CD4-positive, CD25-positive, alpha-beta regulatory T cell (primary cell): ENCODE results near the gene LOXL3. TPM values are rescaled to one million over a fixed set of nuclear protein-coding genes. Genes with fewer than 3 reads are reported as not detected.

Source experiments
- ATAC-seq, 2 donors: fragments of 150-1000 bp; cut with Tn5 transposase; one replicate each; pipeline ENCODE4 v1.10.0; 2021; ENCODE audit warnings: low read depth in 2 of 2, moderate number of reproducible peaks in 2 of 2, moderate library complexity in 1 of 2
- DNase-seq, 3 donors: peaks; one replicate each; pipeline versions ENCODE4 v3.0.0 to v3.0.0-alpha.2; 2012 to 2022; ENCODE audit warnings: mixed read lengths in 1 of 3
- H3K27ac ChIP-seq: one replicate; pipeline ENCODE4 v1.7.0; 2013; ENCODE audit warnings: mild to moderate bottlenecking, low read length; ENCODE audit not compliant: insufficient read depth, poor library complexity, severe bottlenecking
- H3K27me3 ChIP-seq: one replicate; pipeline ENCODE4 v1.7.0; 2013; ENCODE audit warnings: low read length; ENCODE audit not compliant: control insufficient read depth, insufficient read depth
- H3K36me3 ChIP-seq: one replicate; pipeline ENCODE4 v1.7.0; 2013; ENCODE audit warnings: mild to moderate bottlenecking, low read length, moderate library complexity; ENCODE audit not compliant: control insufficient read depth, insufficient read depth
- H3K4me1 ChIP-seq: 2 replicates; pipeline ENCODE4 v1.7.0; 2013; ENCODE audit warnings: mild to moderate bottlenecking, low read length; ENCODE audit not compliant: insufficient read depth, control insufficient read depth, poor library complexity, severe bottlenecking
- H3K4me3 ChIP-seq: one replicate; pipeline ENCODE4 v1.7.0; 2013; ENCODE audit warnings: low read depth, mild to moderate bottlenecking, low read length, moderate library complexity
- H3K9me3 ChIP-seq, 2 experiments: 1 replicate in 1 of 2; 2 replicates in 1 of 2; pipeline ENCODE4 v1.7.0; 2013; ENCODE audit warnings: low read length in 2 of 2, mild to moderate bottlenecking in 1 of 2, moderate library complexity in 1 of 2; ENCODE audit not compliant: control insufficient read depth in 2 of 2
- H3K27ac Mint-ChIP-seq, 3 donors: one replicate each; pipeline ENCODE4 v1.8.0; 2020 to 2022; ENCODE audit warnings: mild to moderate bottlenecking in 3 of 3, mixed read lengths in 3 of 3, moderate library complexity in 2 of 3
- H3K27me3 Mint-ChIP-seq: one replicate; pipeline ENCODE4 v1.8.0; 2022; ENCODE audit warnings: mild to moderate bottlenecking, mixed read lengths
- H3K36me3 Mint-ChIP-seq: one replicate; pipeline ENCODE4 v1.8.0; 2020; ENCODE audit warnings: mixed read lengths
- H3K4me1 Mint-ChIP-seq, 4 donors: one replicate each; pipeline ENCODE4 v1.8.0; 2020 to 2022; ENCODE audit warnings: mixed read lengths in 4 of 4, mild to moderate bottlenecking in 1 of 4
- H3K4me3 Mint-ChIP-seq, 4 donors: one replicate each; pipeline ENCODE4 v1.8.0; 2020 to 2022; ENCODE audit warnings: mild to moderate bottlenecking in 4 of 4, mixed read lengths in 4 of 4, moderate library complexity in 3 of 4
- H3K9me3 Mint-ChIP-seq, 7 donors: one replicate each; pipeline ENCODE4 v1.8.0; 2020 to 2022; ENCODE audit warnings: mixed read lengths in 7 of 7, mild to moderate bottlenecking in 3 of 7, moderate library complexity in 2 of 7
- polyA plus RNA-seq, 4 donors: library from polyadenylated mRNA; unstranded; fragments of 300-500 nt; fragmentation: Illumina TruSeq; gene quantifications; one replicate each; pipeline ENCODE4 v1.2.3, GENCODE V29; 2021
- total RNA-seq: library from RNA; stranded (reverse); gene quantifications from one replicate; pipeline ENCODE4 v1.2.3, GENCODE V29; 2022

The LOXL3 gene
- total and polyA plus RNA-seq, 5 donors from 2014 or later: 0.09 to 1.1 TPM; not detected in 3

DNA sequence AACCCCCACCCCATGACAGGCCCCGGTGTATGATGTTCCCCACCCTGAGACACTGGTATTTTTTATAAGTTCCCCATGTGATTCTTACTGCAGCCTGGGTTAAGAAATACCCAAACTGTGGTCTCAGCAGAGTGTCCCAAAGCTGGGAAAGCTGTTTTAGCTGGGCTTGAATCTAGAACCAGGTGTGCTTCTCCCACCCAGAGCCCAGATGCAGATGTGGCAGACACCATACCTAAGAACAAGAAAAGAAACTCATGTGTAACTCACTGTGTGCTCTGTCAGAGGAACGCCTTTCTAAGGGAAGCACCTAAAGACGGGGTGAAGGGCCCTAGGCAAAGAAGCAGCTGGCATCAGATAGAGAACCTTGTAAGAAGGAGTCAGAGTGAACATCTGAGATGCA lies 24.7 kb upstream of the LOXL3 start:
- no peak overlapping the region for H3K4me3 ChIP-seq
- no peaks in the 10 kb centered on the region for H3K36me3 ChIP-seq
- no peaks in the 10 kb centered on the region for H3K27me3 Mint-ChIP-seq
- H3K27me3 ChIP-seq: no peaks in the 10 kb centered on the region
- peaks cover 15 to 28% (median 20%) of the 10 kb centered on the region in 4 donors for H3K4me1 Mint-ChIP-seq
- ATAC-seq (no peak), DNase-seq (peak in 1 of 3 donors; percentile 40)
- H3K9me3 Mint-ChIP-seq: no peaks in the 10 kb centered on the region
- H3K4me3 Mint-ChIP-seq: no peak overlapping the region
- H3K36me3 Mint-ChIP-seq: no peaks in the 10 kb centered on the region
- H3K9me3 ChIP-seq: no peaks in the 10 kb centered on the region
- H3K27ac Mint-ChIP-seq: no peak overlapping the region
- peaks cover 16% of the 10 kb centered on the region for H3K4me1 ChIP-seq
- no peak overlapping the region for H3K27ac ChIP-seq

- DNase-seq: peak in 1 of 3 donors; percentile 65
These were observed 23.7 kb upstream of the LOXL3 start for GRCh38 chr2:74577448-74577847.

DNA sequence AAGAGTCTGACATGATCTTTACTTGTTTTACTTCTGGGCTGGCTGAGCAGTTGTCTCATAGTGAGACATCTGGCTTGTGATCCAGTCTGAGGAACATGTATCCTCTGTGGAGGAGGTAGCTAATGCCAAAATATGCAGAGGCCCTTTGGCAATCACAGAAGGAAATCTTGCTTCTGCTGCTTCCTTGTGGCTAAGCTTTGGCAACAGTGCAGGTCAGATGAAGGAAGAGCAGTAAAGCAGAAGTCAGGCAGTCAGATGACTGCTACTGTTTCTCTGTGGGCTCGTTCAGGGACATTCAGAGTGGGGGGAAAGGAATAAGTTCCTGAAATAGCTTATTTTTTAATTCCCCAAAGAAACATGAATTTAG lies 23.1 kb upstream of the LOXL3 start:
- Mint-ChIP-seq H3K27me3 (no peaks in the 10 kb centered on the region), H3K36me3 (no peaks in the 10 kb centered on the region), H3K4me3 (no peak overlapping the region), H3K9me3 (no peaks in the 10 kb centered on the region), H3K4me1 (peaks cover 15 to 27% (median 21%) of the 10 kb centered on the region in 4 donors), H3K27ac (no peak overlapping the region)
- ATAC-seq (no peak), DNase-seq (no peak)
- no peak overlapping the region for H3K4me3 ChIP-seq
- no peaks in the 10 kb centered on the region for H3K36me3 ChIP-seq
- H3K4me1 ChIP-seq: peaks cover 18% of the 10 kb centered on the region
- H3K27me3 ChIP-seq: no peaks in the 10 kb centered on the region
- no peak overlapping the region for H3K27ac ChIP-seq
- H3K9me3 ChIP-seq: no peaks in the 10 kb centered on the region

More at GRCh38 chr2:74577448-74577847, 23.7 kb upstream of the LOXL3 start:
- no peaks in the 10 kb centered on the region for H3K9me3 ChIP-seq
- H3K4me1 ChIP-seq: peaks cover 18% of the 10 kb centered on the region
- Mint-ChIP-seq H3K9me3 (no peaks in the 10 kb centered on the region), H3K36me3 (no peaks in the 10 kb centered on the region), H3K27ac (peak overlapping the region in 2 of 3 donors; percentile 29 to 45), H3K4me1 (peaks cover 15 to 27% (median 21%) of the 10 kb centered on the region in 4 donors), H3K27me3 (no peaks in the 10 kb centered on the region), H3K4me3 (no peak overlapping the region)
- H3K27ac ChIP-seq: no peak overlapping the region
- no peaks in the 10 kb centered on the region for H3K36me3 ChIP-seq
- no peaks in the 10 kb centered on the region for H3K27me3 ChIP-seq
- H3K4me3 ChIP-seq: no peak overlapping the region
- no peak for ATAC-seq

- H3K4me3 ChIP-seq: no peak overlapping the region
- no peak overlapping the region for H3K4me3 Mint-ChIP-seq
- H3K4me1 ChIP-seq: peaks cover 18% of the 10 kb centered on the region
- no peak overlapping the region for H3K27ac Mint-ChIP-seq
- no peaks in the 10 kb centered on the region for H3K36me3 ChIP-seq
- H3K9me3 Mint-ChIP-seq: no peaks in the 10 kb centered on the region
- no peaks in the 10 kb centered on the region for H3K9me3 ChIP-seq
- H3K4me1 Mint-ChIP-seq: peaks cover 15 to 27% (median 21%) of the 10 kb centered on the region in 4 donors
- ATAC-seq: no peak
- H3K27me3 ChIP-seq: no peaks in the 10 kb centered on the region
- DNase-seq: no peak
- no peaks in the 10 kb centered on the region for H3K36me3 Mint-ChIP-seq
- no peak overlapping the region for H3K27ac ChIP-seq
- H3K27me3 Mint-ChIP-seq: no peaks in the 10 kb centered on the region
These were observed 22.6 kb upstream of the LOXL3 start for GRCh38 chr2:74576211-74576862.

GRCh38 chr2:74575320-74575719 lies 21.6 kb upstream of the LOXL3 start:
- Histone ChIP-seq H3K4me3 (no peak overlapping the region), H3K9me3 (no peaks in the 10 kb centered on the region), H3K27ac (no peak overlapping the region), H3K36me3 (no peaks in the 10 kb centered on the region), H3K4me1 (peaks cover 18% of the 10 kb centered on the region), H3K27me3 (no peaks in the 10 kb centered on the region)
- H3K4me1 Mint-ChIP-seq: peaks cover 15 to 27% (median 21%) of the 10 kb centered on the region in 4 donors
- no peaks in the 10 kb centered on the region for H3K36me3 Mint-ChIP-seq
- peak overlapping the region in 1 of 3 donors; percentile 90 for H3K27ac Mint-ChIP-seq
- H3K4me3 Mint-ChIP-seq: no peak overlapping the region
- H3K27me3 Mint-ChIP-seq: no peaks in the 10 kb centered on the region
- DNase-seq (no peak), ATAC-seq (no peak)
- no peaks in the 10 kb centered on the region for H3K9me3 Mint-ChIP-seq

GRCh38 chr2:74573747-74574562 lies 20.2 kb upstream of the LOXL3 start:
- Histone ChIP-seq H3K36me3 (no peaks in the 10 kb centered on the region), H3K4me3 (peak overlapping the region; percentile 74), H3K4me1 (peaks cover 18% of the 10 kb centered on the region), H3K27me3 (no peaks in the 10 kb centered on the region), H3K9me3 (no peaks in the 10 kb centered on the region), H3K27ac (peak overlapping the region; percentile 39)
- peak in 1 of 3 donors; percentile 75 for DNase-seq
- peak overlapping the region; percentile 69 to 90 (median 90) for H3K27ac Mint-ChIP-seq
- H3K27me3 Mint-ChIP-seq: no peaks in the 10 kb centered on the region
- peak; percentile 75 to 85 for ATAC-seq
- peak overlapping the region; percentile 65 to 82 (median 70) for H3K4me3 Mint-ChIP-seq
- H3K9me3 Mint-ChIP-seq: peaks cover 0 to 1% (median 0%) of the 10 kb centered on the region in 7 donors
- peaks cover 15 to 27% (median 21%) of the 10 kb centered on the region in 4 donors for H3K4me1 Mint-ChIP-seq
- no peaks in the 10 kb centered on the region for H3K36me3 Mint-ChIP-seq

- no peak overlapping the region for H3K4me3 ChIP-seq
- H3K36me3 Mint-ChIP-seq: no peaks in the 10 kb centered on the region
- ATAC-seq (no peak), DNase-seq (no peak)
- H3K9me3 ChIP-seq: no peaks in the 10 kb centered on the region
- no peak overlapping the region for H3K27ac ChIP-seq
- H3K27me3 Mint-ChIP-seq: no peaks in the 10 kb centered on the region
- H3K4me3 Mint-ChIP-seq: no peak overlapping the region
- H3K4me1 Mint-ChIP-seq: peaks cover 15 to 18% (median 17%) of the 10 kb centered on the region in 4 donors
- no peak overlapping the region for H3K27ac Mint-ChIP-seq
- no peaks in the 10 kb centered on the region for H3K36me3 ChIP-seq
- H3K9me3 Mint-ChIP-seq: peaks cover 0 to 2% (median 0%) of the 10 kb centered on the region in 7 donors
- H3K27me3 ChIP-seq: no peaks in the 10 kb centered on the region
- peaks cover 15% of the 10 kb centered on the region for H3K4me1 ChIP-seq
These were observed 18.6 kb upstream of the LOXL3 start for GRCh38 chr2:74572178-74572925.
